AG04449 (cell line): ENCODE measurements around the gene MB21D2.

ENCODE experiments used
- CTCF ChIA-PET: fragments of 350-600 bp; formaldehyde crosslinking; extraction: SDS; loops from one replicate; lab custom pipeline; 2021; ENCODE audit warnings: antibody characterized with exemption; lab: Yijun Ruan, JAX
- POLR2A ChIA-PET: fragments of 400-600, 350-600 bp; formaldehyde crosslinking; extraction: SDS; loops from one replicate; lab custom pipeline; 2020; ENCODE audit warnings: antibody characterized with exemption, inconsistent platforms; lab: Yijun Ruan, JAX
- DNase-seq: peaks from one replicate; pipeline ENCODE4 v3.0.0-alpha.2; 2010; ENCODE audit warnings: low read depth, low spot score
- H3K4me3 ChIP-seq: 2 replicates; pipeline ENCODE4 v1.5.1; 2011; ENCODE audit warnings: low read depth, mild to moderate bottlenecking, control low read depth, low read length
- CTCF ChIP-seq: IDR thresholded peaks from one replicate; pipeline ENCODE4 v1.5.1; 2011; ENCODE audit warnings: mild to moderate bottlenecking, moderate library complexity, low read length, control low read depth, inconsistent platforms; ENCODE audit not compliant: insufficient read depth; ENCODE audit errors: missing control alignments

Gene MB21D2

DNA sequence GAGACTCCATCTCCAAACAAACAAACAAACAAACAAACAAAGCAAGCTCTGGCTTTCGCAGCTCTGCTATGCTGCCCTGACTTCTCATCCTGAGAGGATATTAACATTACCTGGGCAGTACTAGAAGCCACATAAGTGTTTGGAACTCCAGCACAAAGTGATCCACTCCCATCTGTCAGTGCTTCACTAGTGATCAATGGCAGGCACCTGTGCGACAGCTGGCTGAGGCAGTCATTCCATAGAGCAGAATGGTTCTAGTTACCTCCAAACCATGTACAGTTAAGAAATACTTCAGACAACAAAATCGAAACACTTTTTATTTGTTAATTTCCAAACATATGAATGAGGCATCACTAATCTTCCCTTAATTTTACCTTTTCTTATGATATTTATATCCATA is 2.8 kb upstream of the MB21D2 start:
- ChIA-PET CTCF (interaction anchor here (0.8 to 9.1 kb wide), 2 partner anchors 105 to 121 kb away, joined by 4 to 160 read pairs; no protein-coding TSS in a partner anchor), POLR2A (no interaction called here)
- TF ChIP-seq CTCF: no peak
- no peak overlapping the region for H3K4me3 ChIP-seq
- no peak for DNase-seq

DNA sequence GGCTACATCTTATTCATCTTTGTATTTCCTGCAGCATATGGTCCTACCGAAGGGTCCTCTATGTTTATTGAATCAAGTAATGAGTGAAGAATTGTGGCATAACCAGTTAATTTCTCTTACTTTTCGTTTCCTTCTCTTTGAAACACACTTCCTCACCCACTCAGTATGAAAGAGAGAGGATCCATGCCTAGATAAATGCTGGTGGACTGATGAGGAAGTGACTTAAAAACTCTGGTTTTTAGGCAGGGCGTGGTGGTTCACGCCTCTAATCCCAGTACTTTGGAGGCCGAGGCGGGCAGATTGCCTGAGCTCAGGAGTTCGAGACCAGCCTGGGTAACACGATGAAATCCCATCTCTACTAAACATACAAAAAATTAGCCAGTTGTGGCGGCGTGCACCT is 2.2 kb upstream of the MB21D2 start:
- ChIA-PET POLR2A (no interaction called here), CTCF (interaction anchor here (9.1 kb wide), 1 partner anchor 104 kb away, joined by 160 read pairs; no protein-coding TSS in a partner anchor)
- DNase-seq: no peak
- TF ChIP-seq CTCF: no peak
- no peak overlapping the region for H3K4me3 ChIP-seq

GRCh38 chr3:192918275-192918588 is 576 bp upstream of the MB21D2 start:
- peak overlapping the region; percentile 97 for H3K4me3 ChIP-seq
- DNase-seq: no peak
- POLR2A ChIA-PET: interaction anchor here (0.6 to 2.3 kb wide), 7 partner anchors 11 to 101 kb away, joined by 3 to 9 read pairs (median 4); no protein-coding TSS in a partner anchor
- CTCF ChIA-PET: interaction anchor here (1.2 to 9.1 kb wide), 6 partner anchors 10 to 124 kb away, joined by 3 to 160 read pairs (median 4); no protein-coding TSS in a partner anchor
- TF ChIP-seq CTCF: no peak

DNA sequence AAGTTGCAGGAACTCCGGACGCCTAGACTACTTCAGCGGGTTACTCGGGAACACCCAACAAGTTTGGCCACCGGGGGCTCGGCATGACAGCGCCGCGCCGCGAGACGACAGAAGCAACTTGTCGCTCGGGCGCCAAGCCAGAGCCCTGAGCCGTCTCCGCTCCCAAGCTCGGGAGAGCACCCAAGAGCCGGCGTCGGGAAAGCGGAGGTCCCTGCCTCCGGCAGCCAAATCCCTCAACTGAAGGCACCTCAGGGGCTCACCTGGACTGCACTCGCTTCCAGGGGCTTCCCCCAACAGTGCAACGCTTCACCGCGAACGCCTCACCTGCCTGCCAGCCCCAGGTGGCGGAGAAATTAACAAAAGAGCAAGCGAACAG is 640 bp downstream of the MB21D2 start:
- DNase-seq: no peak
- H3K4me3 ChIP-seq: peak overlapping the region; percentile 97
- CTCF ChIA-PET: interaction anchor here (1.2 to 9.1 kb wide), 4 partner anchors 15 to 125 kb away, joined by 3 to 160 read pairs (median 10); no protein-coding TSS in a partner anchor
- POLR2A ChIA-PET: interaction anchor here (0.5 to 2.3 kb wide), 4 partner anchors 12 to 100 kb away, joined by 3 to 9 read pairs (median 6); no protein-coding TSS in a partner anchor
- TF ChIP-seq CTCF: no peak

DNA sequence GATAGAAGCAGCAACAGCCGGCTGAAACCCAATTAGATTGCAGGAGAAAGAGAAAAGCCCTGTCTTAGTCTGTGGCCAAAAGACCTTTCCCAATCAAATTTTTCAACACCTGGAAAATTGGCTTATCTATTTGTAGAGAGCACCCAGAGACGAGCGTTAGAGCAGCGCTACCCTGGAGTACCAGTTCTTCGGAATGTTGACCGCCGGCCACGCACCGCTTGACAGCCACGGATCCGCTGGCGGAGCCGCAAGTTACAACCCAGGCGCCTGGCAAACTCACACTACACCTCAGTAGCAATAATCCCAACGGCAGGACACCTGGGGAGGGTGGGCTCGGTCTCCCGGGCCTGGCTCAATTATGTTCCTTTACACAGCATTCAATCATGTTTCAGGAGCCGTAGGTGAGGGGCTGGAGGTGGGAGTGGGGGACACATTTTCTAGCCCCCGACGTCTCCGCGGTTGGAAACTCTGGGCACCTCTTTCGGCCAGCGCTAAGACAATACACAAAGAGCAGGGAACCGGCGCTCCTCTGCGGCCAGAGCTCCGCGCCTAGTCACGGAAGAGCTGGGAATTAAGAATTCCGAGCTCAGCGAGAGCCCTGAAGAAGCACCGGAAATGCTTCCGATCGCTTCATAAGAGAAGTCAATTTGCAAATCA is 1.2 kb downstream of the MB21D2 start:
- ChIA-PET POLR2A (interaction anchor here (0.5 to 2.3 kb wide), 3 partner anchors 11 to 39 kb away, joined by 3 to 9 read pairs (median 9); no protein-coding TSS in a partner anchor), CTCF (interaction anchor here (1.5 to 9.1 kb wide), 5 partner anchors 15 to 125 kb away, joined by 3 to 160 read pairs (median 17); no protein-coding TSS in a partner anchor)
- no peak for DNase-seq
- H3K4me3 ChIP-seq: peak overlapping the region; percentile 97
- no peak for TF ChIP-seq CTCF

DNA sequence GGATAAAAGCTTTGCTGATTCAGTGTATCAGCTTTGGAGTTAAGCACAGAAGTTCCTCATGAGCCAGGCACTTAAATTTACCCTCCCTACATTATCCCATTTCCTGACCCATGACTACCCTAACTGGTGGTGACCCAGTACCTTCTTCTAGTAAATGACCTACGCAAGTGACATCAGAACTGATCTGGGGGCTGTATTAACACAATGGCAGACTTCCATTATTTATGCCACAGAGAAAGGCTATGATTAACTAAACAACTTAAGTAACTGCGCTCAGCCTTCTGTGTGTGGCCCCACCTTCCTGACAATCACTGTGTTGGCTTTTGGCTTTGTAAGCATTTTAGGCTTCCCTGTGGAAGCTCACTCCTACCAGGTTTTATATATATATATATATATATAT is 1.9 kb downstream of the MB21D2 start:
- peak overlapping the region; percentile 97 for H3K4me3 ChIP-seq
- CTCF ChIA-PET: interaction anchor here (0.8 to 9.1 kb wide), 10 partner anchors 9 to 126 kb away, joined by 3 to 160 read pairs (median 4); no protein-coding TSS in a partner anchor
- DNase-seq: no peak
- TF ChIP-seq CTCF: no peak
- POLR2A ChIA-PET: no interaction called here
